Lower leg skin (tissue), 4 donors: ENCODE data around the gene HOXA9. TPM values are rescaled to one million over a fixed set of nuclear protein-coding genes. Genes with fewer than 3 reads are reported as not detected.

Experiments
- DNase-seq, 2 donors: peaks; one replicate each; pipeline ENCODE4 v3.0.0-alpha.2; 2019; ENCODE audit warnings: low spot score in 2 of 2
- H3K4me3 ChIP-seq: fragments of 200-600 bp; sonication (generic); 2 replicates; pipeline ENCODE4 v1.5.1; 2017; ENCODE audit warnings: mild to moderate bottlenecking, low read depth; ENCODE audit not compliant: poor library complexity, severe bottlenecking
- POLR2A ChIP-seq, 2 donors: fragments of 450-650 bp; IDR thresholded peaks; one replicate each; pipeline ENCODE4 v1.6.1; 2016 to 2017; ENCODE audit warnings: antibody characterized with exemption in 2 of 2, mild to moderate bottlenecking in 1 of 2, moderate library complexity in 1 of 2
- WGBS, 2 donors: methylation state at CpG; one replicate each; pipeline ENCODE4 v1.1.5; 2018; 5-methylcytosine and 5-hydroxymethylcytosine counted together
- intact Hi-C: fragments of 100-400 bp; cut with DNase I; formaldehyde crosslinking; loops from one replicate; pipeline ENCODE4 v1.15.0; 2023; ENCODE audit warnings: low total_unique reads
- total RNA-seq, 4 donors: library from RNA; depleted of rRNA; stranded (reverse); fragments of >200 nt; gene quantifications; one replicate each; pipeline ENCODE4 v1.1.0, GENCODE V29; 2016
- TF ChIP-seq, protein P1 (sequence below), 3 donors: fragments of 450-650 bp; IDR thresholded peaks; one replicate each; pipeline ENCODE4 v1.5.1; 2016; ENCODE audit warnings: antibody characterized with exemption in 3 of 3, mild to moderate bottlenecking in 3 of 3, moderate library complexity in 2 of 3

Gene HOXA9
- total RNA-seq, 4 donors from 2014 or later: 43.1 to 50.1 (median 46.9) TPM

DNA sequence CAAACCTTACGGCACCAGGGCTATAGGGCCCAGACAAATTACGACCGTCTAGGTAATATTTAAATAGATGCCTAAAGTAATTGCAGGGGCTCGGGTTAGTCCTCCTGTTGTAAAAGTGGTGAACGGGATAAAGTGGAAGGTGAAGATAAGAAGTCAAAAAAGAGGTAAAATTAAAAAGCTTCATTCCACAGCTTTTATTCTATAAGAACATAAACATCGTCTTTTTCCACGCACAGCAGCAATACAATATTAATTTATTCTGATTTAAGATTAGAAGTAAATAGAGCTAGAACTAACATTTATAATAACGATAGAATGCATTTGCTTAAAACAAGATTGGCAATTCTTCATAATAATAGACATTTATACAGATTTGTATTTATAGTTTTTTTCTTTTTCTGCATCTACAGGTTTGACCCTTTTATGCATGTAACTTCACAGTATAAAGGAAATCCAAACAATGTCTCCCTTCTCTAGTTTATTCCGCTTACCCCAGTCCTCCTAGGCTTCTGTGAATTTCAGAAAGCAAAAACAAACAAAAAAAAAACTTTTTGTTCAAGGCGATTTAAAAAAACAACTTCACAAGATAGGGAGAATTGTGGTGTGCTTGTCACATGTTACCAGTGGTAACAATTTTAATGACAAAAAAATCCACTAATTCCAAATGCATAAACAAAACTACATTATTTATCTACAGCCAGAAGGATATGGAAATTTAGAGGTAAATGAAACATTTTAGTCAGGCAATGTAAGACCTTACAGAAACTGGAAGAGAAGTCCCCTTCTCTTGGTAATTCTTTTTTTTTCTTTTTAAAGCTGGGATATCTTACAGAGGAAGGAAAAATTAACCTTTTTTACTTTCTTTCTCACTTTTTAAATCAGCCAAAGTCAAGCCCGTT, 5.3 kb upstream of the HOXA9 start:
- TF ChIP-seq, protein P1, sequence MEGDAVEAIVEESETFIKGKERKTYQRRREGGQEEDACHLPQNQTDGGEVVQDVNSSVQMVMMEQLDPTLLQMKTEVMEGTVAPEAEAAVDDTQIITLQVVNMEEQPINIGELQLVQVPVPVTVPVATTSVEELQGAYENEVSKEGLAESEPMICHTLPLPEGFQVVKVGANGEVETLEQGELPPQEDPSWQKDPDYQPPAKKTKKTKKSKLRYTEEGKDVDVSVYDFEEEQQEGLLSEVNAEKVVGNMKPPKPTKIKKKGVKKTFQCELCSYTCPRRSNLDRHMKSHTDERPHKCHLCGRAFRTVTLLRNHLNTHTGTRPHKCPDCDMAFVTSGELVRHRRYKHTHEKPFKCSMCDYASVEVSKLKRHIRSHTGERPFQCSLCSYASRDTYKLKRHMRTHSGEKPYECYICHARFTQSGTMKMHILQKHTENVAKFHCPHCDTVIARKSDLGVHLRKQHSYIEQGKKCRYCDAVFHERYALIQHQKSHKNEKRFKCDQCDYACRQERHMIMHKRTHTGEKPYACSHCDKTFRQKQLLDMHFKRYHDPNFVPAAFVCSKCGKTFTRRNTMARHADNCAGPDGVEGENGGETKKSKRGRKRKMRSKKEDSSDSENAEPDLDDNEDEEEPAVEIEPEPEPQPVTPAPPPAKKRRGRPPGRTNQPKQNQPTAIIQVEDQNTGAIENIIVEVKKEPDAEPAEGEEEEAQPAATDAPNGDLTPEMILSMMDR (IDR thresholded peaks at IDR 0.05): no peak
- no peak for TF ChIP-seq POLR2A (IDR thresholded peaks at IDR 0.05)
- H3K4me3 ChIP-seq: no peak overlapping the region
- 23 to 31% methylated on average over 11 of the region's 11 CpGs for WGBS, 2 donors
- intact Hi-C loops: no loop called here
- DNase-seq: no peak

DNA sequence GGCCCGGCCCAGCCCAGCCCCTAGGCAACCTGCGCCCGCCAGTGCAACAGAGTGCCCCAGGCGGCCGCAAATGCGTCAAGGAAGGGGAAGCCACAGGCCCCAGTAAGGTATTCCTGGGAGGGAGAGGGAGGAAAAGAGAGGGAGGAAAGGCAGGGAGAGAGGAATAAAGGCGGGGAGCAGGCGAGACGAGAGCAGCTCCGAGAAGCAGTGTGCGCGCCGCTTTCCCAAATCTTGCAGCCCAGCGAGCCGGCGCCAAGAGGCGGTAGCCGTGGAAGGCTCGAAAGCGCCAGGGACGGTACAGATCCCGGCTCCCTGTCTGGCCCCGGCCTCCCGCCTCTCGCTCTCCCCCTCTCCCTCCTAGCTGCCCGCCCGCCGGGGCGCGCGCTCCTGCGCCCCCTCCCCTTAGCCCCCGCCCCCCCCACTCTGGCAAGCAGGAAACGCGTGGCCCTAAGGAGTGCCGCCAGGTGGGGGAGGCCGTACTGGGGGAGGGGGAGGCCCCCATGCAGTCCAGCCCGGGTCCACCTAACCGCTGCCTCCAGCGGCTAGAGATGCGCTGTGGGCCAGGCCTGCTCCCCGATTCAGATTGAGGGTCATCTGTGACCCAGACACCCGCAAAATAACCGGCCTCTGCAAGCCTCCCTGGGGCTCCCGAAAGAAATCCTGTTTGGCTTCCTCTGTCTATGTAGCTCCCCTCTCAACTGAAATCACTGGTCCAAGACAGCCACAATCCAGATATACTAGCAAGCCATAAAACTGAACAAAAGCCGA, 4.5 kb upstream of the HOXA9 start:
- WGBS, 2 donors: 1 to 6% methylated on average over 27 to 33 of the region's 46 CpGs
- peak overlapping the region; percentile 27 for H3K4me3 ChIP-seq
- DNase-seq: peak in 1 of 2 donors; percentile 88
- TF ChIP-seq POLR2A (IDR thresholded peaks at IDR 0.05): no peak
- TF ChIP-seq, protein P1 (IDR thresholded peaks at IDR 0.05): no peak
- intact Hi-C loops: loop anchor here (5.0 to 10.0 kb wide), 2 partner anchors 965 to 1313 kb away; partner anchors contain the start of genes CBX3 and HNRNPA2B1

DNA sequence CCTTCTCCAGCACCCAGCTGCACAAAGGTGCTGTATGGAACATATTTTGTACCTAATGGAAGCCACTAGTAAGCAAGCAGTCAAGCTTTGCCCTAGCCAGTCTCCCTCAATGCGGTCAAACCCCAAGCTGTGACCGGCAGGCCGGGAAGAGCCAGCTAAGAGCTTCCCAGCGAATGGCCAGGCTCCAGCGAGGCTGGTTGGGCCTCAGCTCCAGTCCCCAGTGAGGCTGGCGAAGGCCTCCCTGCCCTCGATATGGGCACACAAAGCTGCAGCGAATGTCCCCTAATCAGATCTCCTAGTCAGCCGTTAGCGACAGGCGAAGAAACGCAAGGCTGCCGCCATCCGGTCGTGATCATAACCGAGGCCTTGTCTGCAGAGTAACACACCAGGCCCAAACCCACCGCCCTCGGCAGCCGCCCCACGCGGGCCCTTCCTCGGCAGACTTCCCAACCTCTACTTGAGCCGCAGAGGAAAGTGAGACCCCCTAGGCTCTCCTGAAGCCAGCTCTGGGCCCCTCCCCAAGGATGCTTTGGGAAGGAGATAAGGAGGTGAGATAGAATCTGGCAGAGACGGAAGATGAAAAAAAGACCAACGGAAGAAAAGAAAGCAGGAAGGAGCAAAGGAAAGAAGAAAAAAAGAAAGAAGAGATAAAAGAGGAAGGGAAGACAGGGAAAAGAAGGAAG, 3.1 kb upstream of the HOXA9 start:
- H3K4me3 ChIP-seq: no peak overlapping the region
- TF ChIP-seq POLR2A (IDR thresholded peaks at IDR 0.05): no peak
- TF ChIP-seq, protein P1 (IDR thresholded peaks at IDR 0.05): no peak
- intact Hi-C loops: loop anchor here (5.0 to 10.0 kb wide), 2 partner anchors 964 to 1311 kb away; partner anchors contain the start of genes CBX3 and HNRNPA2B1
- 9 to 14% methylated on average over 9 to 24 of the region's 25 CpGs for WGBS, 2 donors
- DNase-seq: peak in 1 of 2 donors; percentile 93

DNA sequence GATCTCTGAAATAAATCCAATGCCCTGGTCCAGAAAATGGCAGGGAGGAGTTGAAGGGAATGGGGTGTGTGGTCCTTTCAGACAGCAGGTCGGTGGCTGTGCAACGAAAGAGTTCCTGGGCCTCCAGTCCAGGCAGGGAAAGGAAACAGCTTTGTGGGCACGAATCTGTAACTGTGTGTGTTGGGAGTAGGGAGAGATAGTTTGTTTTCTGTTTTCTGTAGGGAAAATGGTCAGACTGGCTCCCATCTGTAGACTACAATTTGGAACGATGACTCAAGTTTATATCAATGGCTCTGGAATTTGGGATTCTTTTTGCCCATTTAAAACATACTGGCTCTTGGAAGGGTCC, 2.6 kb upstream of the HOXA9 start:
- 20 to 21% methylated on average over 4 of the region's 4 CpGs for WGBS, 2 donors
- no peak overlapping the region for H3K4me3 ChIP-seq
- DNase-seq: no peak
- TF ChIP-seq POLR2A (IDR thresholded peaks at IDR 0.05): no peak
- TF ChIP-seq, protein P1 (IDR thresholded peaks at IDR 0.05): no peak
- intact Hi-C loops: loop anchor here (5.0 to 10.0 kb wide), 2 partner anchors 963 to 1311 kb away; partner anchors contain the start of genes CBX3 and HNRNPA2B1
